ENCODE data around the gene TOM1L1. TPM values are rescaled to one million over a fixed set of nuclear protein-coding genes. Genes with fewer than 3 reads are reported as not detected.

Gene TOM1L1
- total and polyA plus RNA-seq, 8 donors, result 33.8 to 59.4 (median 49.5) TPM

DNA sequence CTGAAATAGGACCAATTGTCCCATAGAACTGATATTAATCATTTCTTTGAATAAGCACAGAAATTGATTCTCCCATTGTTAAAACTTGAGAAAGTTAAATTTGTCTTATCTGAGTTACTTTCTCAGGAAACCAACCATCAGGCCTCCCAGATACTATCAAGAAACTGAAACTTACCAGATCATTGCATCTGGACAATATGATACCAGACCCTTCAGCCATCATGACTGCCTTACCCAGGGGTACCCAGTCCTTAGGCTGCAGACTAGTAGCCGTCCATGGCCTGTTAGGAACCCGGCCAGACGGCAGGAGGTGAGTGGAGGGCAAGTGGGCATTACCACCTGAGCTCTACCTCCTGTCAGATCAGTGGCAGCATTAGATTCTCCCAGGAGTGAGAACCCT lies 75.7 kb downstream of the TOM1L1 start:
- no peaks in the 10 kb centered on the region for H3K27me3 ChIP-seq
- peaks cover 0 to 12% of the 10 kb centered on the region in 2 donors for H3K9me3 ChIP-seq
- intact Hi-C loops (cut with DNase I), result no loop called here
- TF ChIP-seq, protein P1, sequence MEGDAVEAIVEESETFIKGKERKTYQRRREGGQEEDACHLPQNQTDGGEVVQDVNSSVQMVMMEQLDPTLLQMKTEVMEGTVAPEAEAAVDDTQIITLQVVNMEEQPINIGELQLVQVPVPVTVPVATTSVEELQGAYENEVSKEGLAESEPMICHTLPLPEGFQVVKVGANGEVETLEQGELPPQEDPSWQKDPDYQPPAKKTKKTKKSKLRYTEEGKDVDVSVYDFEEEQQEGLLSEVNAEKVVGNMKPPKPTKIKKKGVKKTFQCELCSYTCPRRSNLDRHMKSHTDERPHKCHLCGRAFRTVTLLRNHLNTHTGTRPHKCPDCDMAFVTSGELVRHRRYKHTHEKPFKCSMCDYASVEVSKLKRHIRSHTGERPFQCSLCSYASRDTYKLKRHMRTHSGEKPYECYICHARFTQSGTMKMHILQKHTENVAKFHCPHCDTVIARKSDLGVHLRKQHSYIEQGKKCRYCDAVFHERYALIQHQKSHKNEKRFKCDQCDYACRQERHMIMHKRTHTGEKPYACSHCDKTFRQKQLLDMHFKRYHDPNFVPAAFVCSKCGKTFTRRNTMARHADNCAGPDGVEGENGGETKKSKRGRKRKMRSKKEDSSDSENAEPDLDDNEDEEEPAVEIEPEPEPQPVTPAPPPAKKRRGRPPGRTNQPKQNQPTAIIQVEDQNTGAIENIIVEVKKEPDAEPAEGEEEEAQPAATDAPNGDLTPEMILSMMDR (IDR thresholded peaks at IDR 0.05), result no peak
- no peak overlapping the region for H3K4me3 ChIP-seq
- DNase-seq (no peak), ATAC-seq (no peak)
- H3K36me3 ChIP-seq, result no peaks in the 10 kb centered on the region
- peaks cover 0 to 4% of the 10 kb centered on the region in 2 donors for H3K4me1 ChIP-seq
- H3K27ac ChIP-seq, result no peak overlapping the region

DNA sequence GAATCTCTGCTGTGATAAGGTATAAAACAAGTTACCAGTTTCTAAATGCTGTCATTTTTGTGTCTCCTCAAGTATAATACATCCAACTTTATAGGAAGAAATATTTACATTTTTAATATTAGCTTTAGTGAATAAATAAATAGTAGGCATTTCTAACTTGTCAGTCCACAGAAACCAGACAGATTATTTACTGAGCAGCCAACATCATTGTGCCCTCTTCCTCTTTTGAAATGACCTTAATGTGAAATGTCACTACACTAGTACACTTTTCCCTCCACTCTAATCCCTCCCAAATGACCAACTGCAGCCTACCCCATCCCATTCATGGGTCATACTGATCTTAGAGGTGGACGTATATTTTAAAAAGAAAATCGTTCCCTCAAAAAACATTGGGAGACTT lies 77.1 kb downstream of the TOM1L1 start:
- Histone ChIP-seq H3K36me3 (no peaks in the 10 kb centered on the region), H3K4me1 (peaks cover 0 to 4% of the 10 kb centered on the region in 2 donors), H3K27me3 (no peaks in the 10 kb centered on the region), H3K9me3 (peaks cover 0 to 12% of the 10 kb centered on the region in 2 donors), H3K27ac (no peak overlapping the region), H3K4me3 (no peak overlapping the region)
- intact Hi-C loops (cut with DNase I), result no loop called here
- ATAC-seq (no peak), DNase-seq (no peak)
- TF ChIP-seq, protein P1 (IDR thresholded peaks at IDR 0.05), result no peak

DNA sequence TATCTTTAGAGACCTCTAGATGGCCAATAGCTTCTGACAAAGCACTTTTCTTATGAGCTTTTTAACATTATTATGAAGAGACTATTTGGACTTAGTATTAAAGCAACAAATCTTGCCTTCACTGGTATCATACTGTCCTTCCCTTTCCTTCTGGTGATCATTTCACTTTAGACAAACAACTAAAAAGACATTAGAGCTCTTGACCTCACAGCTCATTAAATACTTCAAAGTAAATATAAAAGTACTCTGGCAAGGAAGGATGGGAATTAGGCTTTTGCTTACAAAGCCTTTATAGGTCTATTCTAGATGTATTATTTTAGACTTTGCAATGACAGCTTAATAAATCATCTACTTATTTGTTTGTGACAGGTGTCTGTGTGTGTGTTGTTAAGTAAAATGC lies 79.0 kb downstream of the TOM1L1 start:
- Histone ChIP-seq H3K9me3 (peaks cover 0 to 12% of the 10 kb centered on the region in 2 donors), H3K27me3 (no peaks in the 10 kb centered on the region), H3K4me1 (peaks cover 0 to 4% of the 10 kb centered on the region in 2 donors), H3K27ac (no peak overlapping the region), H3K36me3 (no peaks in the 10 kb centered on the region), H3K4me3 (no peak overlapping the region)
- TF ChIP-seq, protein P1 (IDR thresholded peaks at IDR 0.05), result no peak
- DNase-seq (peak in 1 of 4 donors; percentile 23), ATAC-seq (no peak)
- intact Hi-C loops (cut with DNase I), result no loop called here

DNA sequence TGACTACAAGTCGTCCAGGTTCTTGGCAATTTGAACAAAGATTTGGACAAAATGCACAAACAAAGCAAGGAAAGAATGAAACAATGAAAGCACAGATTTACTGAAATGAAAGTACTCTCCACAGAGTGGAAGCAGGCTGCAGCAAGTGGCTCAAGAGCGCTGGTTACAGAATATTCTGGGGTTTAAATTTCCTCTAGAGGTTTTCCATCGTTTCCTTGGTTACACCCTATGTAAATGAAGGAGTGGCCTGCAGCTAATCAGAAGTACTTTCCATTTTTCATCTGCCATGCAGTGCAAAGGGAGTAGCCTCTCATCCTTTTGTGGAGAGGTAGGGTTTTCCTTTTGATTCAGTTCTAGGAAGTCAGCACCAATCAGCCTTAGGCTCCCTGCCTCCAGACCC lies 79.7 kb downstream of the TOM1L1 start:
- no peak for ATAC-seq
- H3K4me3 ChIP-seq, result no peak overlapping the region
- H3K9me3 ChIP-seq, result peaks cover 0 to 12% of the 10 kb centered on the region in 2 donors
- H3K4me1 ChIP-seq, result peaks cover 0 to 4% of the 10 kb centered on the region in 2 donors
- no peaks in the 10 kb centered on the region for H3K36me3 ChIP-seq
- no peak for DNase-seq
- intact Hi-C loops (cut with DNase I), result no loop called here
- TF ChIP-seq, protein P1 (IDR thresholded peaks at IDR 0.05), result no peak
- H3K27me3 ChIP-seq, result no peaks in the 10 kb centered on the region
- no peak overlapping the region for H3K27ac ChIP-seq

DNA sequence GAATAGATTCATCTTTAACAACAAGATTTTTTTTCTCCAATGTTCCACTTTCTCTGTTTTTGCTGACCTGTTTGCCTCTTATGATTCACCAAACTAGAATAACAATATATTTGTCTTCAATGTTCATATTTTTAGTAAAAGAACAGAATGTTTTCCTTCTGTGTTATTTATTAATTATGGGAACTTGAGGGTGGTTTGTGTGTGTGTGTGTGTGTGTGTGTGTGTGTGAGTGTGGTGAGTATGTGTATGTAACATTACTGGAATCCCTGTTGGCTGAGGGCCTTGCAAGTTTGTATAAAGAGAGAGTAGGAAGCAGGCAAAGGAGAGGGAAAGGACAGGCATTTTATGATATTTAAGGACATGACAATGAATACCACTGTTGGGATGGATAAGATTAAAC lies 81.7 kb downstream of the TOM1L1 start:
- intact Hi-C loops (cut with DNase I), result no loop called here
- peaks cover 0 to 4% of the 10 kb centered on the region in 2 donors for H3K4me1 ChIP-seq
- DNase-seq (no peak), ATAC-seq (peak; percentile 43)
- H3K36me3 ChIP-seq, result no peaks in the 10 kb centered on the region
- TF ChIP-seq, protein P1 (IDR thresholded peaks at IDR 0.05), result no peak
- peak overlapping the region in 1 of 2 donors; percentile 50 for H3K27ac ChIP-seq
- H3K27me3 ChIP-seq, result no peaks in the 10 kb centered on the region
- H3K4me3 ChIP-seq, result no peak overlapping the region
- peaks cover 0 to 12% of the 10 kb centered on the region in 2 donors for H3K9me3 ChIP-seq

All from left lung (tissue), 10 donors.